GM18502 (cell line): ENCODE data around the gene PARD6B.
"Not testable (repeated sequence)": the region's sequence is repeated elsewhere in the genome, so short reads cannot be mapped to it uniquely, and the experiment has no call there.

Experiments
- ATAC-seq: cut with Tn5 transposase; IDR thresholded peaks from one replicate; pipeline ENCODE4 v1.9.1; 2021; ENCODE audit warnings: mild to moderate bottlenecking; ENCODE audit not compliant: unreplicated experiment, poor library complexity

Gene PARD6B

GRCh38 chr20:50768991-50769390 is 37.6 kb downstream of the PARD6B start:
- not testable (repeated sequence) for ATAC-seq

- ATAC-seq: not testable (repeated sequence)
Observed at GRCh38 chr20:50769551-50770085, 38.2 kb downstream of the PARD6B start.

GRCh38 chr20:50771419-50772080 is 40.2 kb downstream of the PARD6B start:
- not testable (repeated sequence) for ATAC-seq

GRCh38 chr20:50772420-50773185 is 41.2 kb downstream of the PARD6B start:
- no peak for ATAC-seq

GRCh38 chr20:50774515-50774914 is 43.1 kb downstream of the PARD6B start:
- ATAC-seq: no peak

- ATAC-seq: no peak
Observed at GRCh38 chr20:50776122-50776817, 44.9 kb downstream of the PARD6B start.

GRCh38 chr20:50777373-50777772 is 46.0 kb downstream of the PARD6B start:
- no peak for ATAC-seq

GRCh38 chr20:50778994-50779393 is 47.6 kb downstream of the PARD6B start:
- not testable (repeated sequence) for ATAC-seq

GRCh38 chr20:50783390-50783789 is 52.0 kb downstream of the PARD6B start:
- ATAC-seq: no peak

- ATAC-seq: no peak
Observed at GRCh38 chr20:50783903-50784302, 52.5 kb downstream of the PARD6B start.

- ATAC-seq: no peak
Observed at GRCh38 chr20:50784464-50784863, 53.1 kb downstream of the PARD6B start.

- ATAC-seq: no peak
Observed at GRCh38 chr20:50786703-50787102, 55.3 kb downstream of the PARD6B start.

GRCh38 chr20:50787181-50787580 is 55.8 kb downstream of the PARD6B start:
- ATAC-seq: no peak

GRCh38 chr20:50788045-50788991 is 56.9 kb downstream of the PARD6B start:
- no peak for ATAC-seq

GRCh38 chr20:50789968-50790650 is 58.7 kb downstream of the PARD6B start:
- no peak for ATAC-seq

GRCh38 chr20:50790651-50791277 is 59.4 kb downstream of the PARD6B start:
- ATAC-seq: peak; percentile 54

- ATAC-seq: no peak
Observed at GRCh38 chr20:50792708-50793574, 61.6 kb downstream of the PARD6B start.

GRCh38 chr20:50793575-50794016 is 62.2 kb downstream of the PARD6B start:
- not testable (repeated sequence) for ATAC-seq
